HepG2 (cell line): ENCODE measurements around the gene PDLIM5. TPM values are rescaled to one million over a fixed set of nuclear protein-coding genes. Genes with fewer than 3 reads are reported as not detected.

Experiments
- ARNT ChIP-seq: fragments of 450-650 bp; IDR thresholded peaks from 2 replicates; pipeline ENCODE4 v1.6.1; 2017
- ATF7 ChIP-seq, 2 experiments: fragments of 450-650 bp in 1 of 2; sonication (generic) in 1 of 2; formaldehyde crosslinking in 1 of 2; IDR thresholded peaks; 2 replicates each; pipeline versions ENCODE4 v1.4.0 to v1.6.1; 2016 to 2020; ENCODE audit warnings: antibody characterized with exemption in 1 of 2, mild to moderate bottlenecking in 1 of 2, missing genetic modification reagents in 1 of 2
- ATF7-NPFF ChIP-seq: sonication (generic); formaldehyde crosslinking; IDR thresholded peaks from 2 replicates; pipeline ENCODE4 v1.8.1; 2023; ENCODE audit warnings: mild to moderate bottlenecking, low read depth, missing genetic modification reagents, moderate library complexity
- CHD2 ChIP-seq: IDR thresholded peaks from 2 replicates; pipeline ENCODE4 v1.6.1; 2011; ENCODE audit warnings: low read depth, low read length, improper control_type of control experiment
- EZH2 ChIP-seq: conservative IDR thresholded peaks from 2 replicates; pipeline ENCODE4 v1.6.1; 2012; ENCODE audit warnings: mild to moderate bottlenecking, low read depth, low read length, moderate library complexity
- IKZF5 ChIP-seq: IDR thresholded peaks from 2 replicates; pipeline ENCODE4 v1.6.1; 2018; ENCODE audit warnings: missing genetic modification reagents, mild to moderate bottlenecking, missing compliant biosample characterization
- KMT2A ChIP-seq: sonication (generic); formaldehyde crosslinking; IDR thresholded peaks from 2 replicates; pipeline ENCODE4 v1.4.0; 2020; ENCODE audit warnings: missing genetic modification reagents
- NCOR1 ChIP-seq: fragments of 200-600 bp; sonication (generic); IDR thresholded peaks from 2 replicates; pipeline ENCODE4 v1.7.0; 2017; ENCODE audit warnings: antibody characterized with exemption, low read length, borderline replicate concordance
- NFE2 ChIP-seq: sonication (generic); formaldehyde crosslinking; IDR thresholded peaks from 2 replicates; pipeline ENCODE4 v1.4.0; 2020; ENCODE audit warnings: missing genetic modification reagents
- NR1H2 ChIP-seq: sonication (generic); formaldehyde crosslinking; IDR thresholded peaks from 2 replicates; pipeline ENCODE4 v1.8.1; 2022; ENCODE audit warnings: low read depth, missing genetic modification reagents, borderline replicate concordance
- PATZ1 ChIP-seq: sonication (generic); formaldehyde crosslinking; IDR thresholded peaks from 2 replicates; pipeline ENCODE4 v1.4.0; 2020; ENCODE audit warnings: missing genetic modification reagents
- PREB ChIP-seq: sonication (generic); formaldehyde crosslinking; IDR thresholded peaks from 2 replicates; pipeline ENCODE4 v1.4.0; 2020; ENCODE audit warnings: missing genetic modification reagents
- REXO4 ChIP-seq: sonication (generic); formaldehyde crosslinking; IDR thresholded peaks from 2 replicates; pipeline ENCODE4 v1.8.0; 2022; ENCODE audit warnings: missing genetic modification reagents, mild to moderate bottlenecking, borderline replicate concordance
- TEAD2 ChIP-seq: sonication (generic); formaldehyde crosslinking; IDR thresholded peaks from 2 replicates; pipeline ENCODE4 v1.9.0; 2021; ENCODE audit warnings: missing genetic modification reagents
- TGIF2 ChIP-seq: IDR thresholded peaks from 2 replicates; pipeline ENCODE4 v1.6.1; 2016; ENCODE audit warnings: control low read depth, missing compliant biosample characterization
- TIGD3 ChIP-seq: sonication (generic); formaldehyde crosslinking; IDR thresholded peaks from 2 replicates; pipeline ENCODE4 v1.5.1; 2020; ENCODE audit warnings: mild to moderate bottlenecking, missing genetic modification reagents, borderline replicate concordance
- ZBTB8A ChIP-seq: sonication (generic); formaldehyde crosslinking; IDR thresholded peaks from 2 replicates; pipeline ENCODE4 v1.4.0; 2020; ENCODE audit warnings: mild to moderate bottlenecking, low read depth, missing genetic modification reagents, borderline replicate concordance
- ZHX1 ChIP-seq: sonication (generic); formaldehyde crosslinking; IDR thresholded peaks from 2 replicates; pipeline ENCODE4 v1.8.1; 2022; ENCODE audit warnings: low read depth, mild to moderate bottlenecking, missing genetic modification reagents
- ZNF253 ChIP-seq: sonication (generic); formaldehyde crosslinking; IDR thresholded peaks from 2 replicates; pipeline ENCODE4 v1.8.0; 2022; ENCODE audit warnings: mild to moderate bottlenecking, missing genetic modification reagents, borderline replicate concordance
- ZNF414 ChIP-seq: sonication (generic); formaldehyde crosslinking; IDR thresholded peaks from 2 replicates; pipeline ENCODE4 v1.5.0; 2020; ENCODE audit warnings: missing genetic modification reagents
- ZNF557 ChIP-seq: sonication (generic); formaldehyde crosslinking; IDR thresholded peaks from 2 replicates; pipeline ENCODE4 v1.4.0; 2020; ENCODE audit warnings: missing genetic modification reagents
- ZNF749 ChIP-seq: sonication (generic); formaldehyde crosslinking; IDR thresholded peaks from 2 replicates; pipeline ENCODE4 v1.8.0; 2022; ENCODE audit warnings: mild to moderate bottlenecking, missing genetic modification reagents, moderate library complexity, borderline replicate concordance
- polyA plus RNA-seq, 8 experiments: library from polyadenylated mRNA; depleted of rRNA in 3 of 8; stranded (reverse) in 7 of 8; unstranded in 1 of 8; fragments of >200 nt; fragmentation: Illumina TruSeq in 4 of 8; extraction: Trizol in 4 of 8; gene quantifications; 2 replicates each; pipeline versions ENCODE4 v1.2.1 to v1.2.3, GENCODE V29; 2011 to 2016; ENCODE audit warnings: low read depth in 4 of 8, missing spikeins in 1 of 8, mixed read lengths in 1 of 8; ENCODE audit not compliant: insufficient read depth in 1 of 8
- total RNA-seq, 5 experiments: library from RNA; depleted of rRNA; stranded (reverse); fragments of >200 nt; fragmentation: Illumina TruSeq; extraction: Trizol; gene quantifications; 2 replicates each; pipeline ENCODE4 v1.2.3, GENCODE V29; 2016; ENCODE audit warnings: low read depth in 1 of 5

PDLIM5 gene
- total and polyA plus RNA-seq, 2 of the 13 experiments (the other 11 are each of a cell fraction or from before 2014, with no cell fraction given) = 52.8 to 119 TPM

GRCh38 chr4:94428884-94429283 lies 22.9 kb upstream of the PDLIM5 start (continued):
- TF ChIP-seq NFE2 = no peak
- no peak for TF ChIP-seq NR1H2 (CRISPR knock-in tag)
- no peak for TF ChIP-seq ZHX1 (CRISPR knock-in tag)
- peak; percentile 65; the same call in 1 of the 2 replicates for TF ChIP-seq IKZF5
- TF ChIP-seq PREB (CRISPR knock-in tag) = no peak
- TF ChIP-seq TIGD3 (CRISPR knock-in tag) = no peak
- TF ChIP-seq CHD2 = no peak
- no peak for TF ChIP-seq REXO4
- no peak; the same call in 1 of the 2 replicates for TF ChIP-seq PATZ1 (CRISPR knock-in tag)
- TF ChIP-seq ATF7 (IDR thresholded peaks at IDR 0.05) = peak; percentile 49
- TF ChIP-seq ATF7 (CRISPR knock-in tag; IDR thresholded peaks at IDR 0.05) = no peak; the same call in 1 of the 2 replicates
- TF ChIP-seq ATF7-NPFF (CRISPR knock-in tag) = no peak
- TF ChIP-seq EZH2 = no peak
- no peak for TF ChIP-seq ZNF749 (CRISPR knock-in tag)
- TF ChIP-seq KMT2A = no peak; the same call in 1 of the 2 replicates
- no peak for TF ChIP-seq TGIF2 (CRISPR knock-in tag)
- TF ChIP-seq ARNT = no peak
- TF ChIP-seq ZNF253 (CRISPR knock-in tag) = no peak
- no peak for TF ChIP-seq ZBTB8A
- no peak for TF ChIP-seq ZNF557 (CRISPR knock-in tag)
- no peak for TF ChIP-seq TEAD2 (CRISPR knock-in tag)
- TF ChIP-seq NCOR1 = peak; percentile 86; the same call in 1 of the 2 replicates
- TF ChIP-seq ZNF414 (CRISPR knock-in tag) = no peak
